Measurements from ENCODE around the gene CGGBP1. TPM values are rescaled to one million over a fixed set of nuclear protein-coding genes. Genes with fewer than 3 reads are reported as not detected.
A peak's percentile ranks its signal among the peaks of the same experiment; 100 is the strongest.

Gene CGGBP1
- total RNA-seq, 3 donors from 2014 or later: 47.8 to 78.1 (median 60.3) TPM

DNA sequence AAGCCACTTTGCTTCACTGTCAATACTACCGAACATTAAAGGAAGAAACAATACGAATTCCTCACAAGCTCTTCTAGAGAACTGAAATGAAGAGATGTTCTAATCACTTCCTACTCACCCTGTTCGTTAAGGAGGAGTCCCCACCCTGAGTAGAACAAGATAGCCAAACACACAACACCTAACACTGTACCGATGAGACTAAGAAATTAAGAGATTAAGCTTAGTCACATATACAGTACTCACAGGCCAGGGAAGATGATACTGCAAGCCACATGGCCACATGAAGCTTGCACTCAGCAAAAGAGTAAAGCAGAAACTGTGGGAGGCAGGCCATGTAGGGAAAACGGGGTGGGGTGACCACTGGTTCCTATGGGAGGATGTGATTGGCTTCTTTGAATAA, 48.0 kb downstream of the CGGBP1 start:
- intact Hi-C loops (cut with DNase I, micrococcal nuclease): no loop called here
- Histone ChIP-seq H3K4me1 (ENCODE audit: low read depth) (no peaks in the 10 kb centered on the region), H3K36me3 (ENCODE audit: low read depth) (no peaks in the 10 kb centered on the region), H3K4me3 (no peak overlapping the region), H3K9me3 (no peaks in the 10 kb centered on the region)
- TF ChIP-seq, protein P1, sequence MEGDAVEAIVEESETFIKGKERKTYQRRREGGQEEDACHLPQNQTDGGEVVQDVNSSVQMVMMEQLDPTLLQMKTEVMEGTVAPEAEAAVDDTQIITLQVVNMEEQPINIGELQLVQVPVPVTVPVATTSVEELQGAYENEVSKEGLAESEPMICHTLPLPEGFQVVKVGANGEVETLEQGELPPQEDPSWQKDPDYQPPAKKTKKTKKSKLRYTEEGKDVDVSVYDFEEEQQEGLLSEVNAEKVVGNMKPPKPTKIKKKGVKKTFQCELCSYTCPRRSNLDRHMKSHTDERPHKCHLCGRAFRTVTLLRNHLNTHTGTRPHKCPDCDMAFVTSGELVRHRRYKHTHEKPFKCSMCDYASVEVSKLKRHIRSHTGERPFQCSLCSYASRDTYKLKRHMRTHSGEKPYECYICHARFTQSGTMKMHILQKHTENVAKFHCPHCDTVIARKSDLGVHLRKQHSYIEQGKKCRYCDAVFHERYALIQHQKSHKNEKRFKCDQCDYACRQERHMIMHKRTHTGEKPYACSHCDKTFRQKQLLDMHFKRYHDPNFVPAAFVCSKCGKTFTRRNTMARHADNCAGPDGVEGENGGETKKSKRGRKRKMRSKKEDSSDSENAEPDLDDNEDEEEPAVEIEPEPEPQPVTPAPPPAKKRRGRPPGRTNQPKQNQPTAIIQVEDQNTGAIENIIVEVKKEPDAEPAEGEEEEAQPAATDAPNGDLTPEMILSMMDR (IDR thresholded peaks at IDR 0.05): no peak
- ATAC-seq (no peak), DNase-seq (no peak)

DNA sequence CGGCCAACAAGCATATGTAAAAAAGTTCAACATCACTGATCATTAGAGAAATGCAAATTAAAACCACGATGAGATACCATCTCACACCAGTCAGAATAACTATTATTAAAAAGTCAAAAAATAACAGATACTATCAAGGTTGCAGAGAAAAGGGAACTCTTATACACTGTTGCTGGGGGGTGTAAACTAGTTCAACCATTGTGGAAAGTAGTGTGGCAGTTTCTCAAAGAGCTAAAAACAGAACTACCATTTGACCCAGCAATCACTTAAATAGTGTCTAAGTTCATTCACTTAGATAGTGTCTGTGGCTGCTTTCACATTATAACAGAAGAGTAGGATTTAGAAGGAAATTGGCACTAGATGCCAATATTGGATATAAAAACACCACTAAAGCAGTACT, 49.7 kb downstream of the CGGBP1 start:
- Histone ChIP-seq H3K36me3 (ENCODE audit: low read depth) (no peaks in the 10 kb centered on the region), H3K4me3 (no peak overlapping the region), H3K4me1 (ENCODE audit: low read depth) (no peaks in the 10 kb centered on the region), H3K9me3 (no peaks in the 10 kb centered on the region)
- TF ChIP-seq, protein P1 (IDR thresholded peaks at IDR 0.05): no peak
- DNase-seq (no peak), ATAC-seq (no peak)
- intact Hi-C loops (cut with DNase I, micrococcal nuclease): no loop called here

DNA sequence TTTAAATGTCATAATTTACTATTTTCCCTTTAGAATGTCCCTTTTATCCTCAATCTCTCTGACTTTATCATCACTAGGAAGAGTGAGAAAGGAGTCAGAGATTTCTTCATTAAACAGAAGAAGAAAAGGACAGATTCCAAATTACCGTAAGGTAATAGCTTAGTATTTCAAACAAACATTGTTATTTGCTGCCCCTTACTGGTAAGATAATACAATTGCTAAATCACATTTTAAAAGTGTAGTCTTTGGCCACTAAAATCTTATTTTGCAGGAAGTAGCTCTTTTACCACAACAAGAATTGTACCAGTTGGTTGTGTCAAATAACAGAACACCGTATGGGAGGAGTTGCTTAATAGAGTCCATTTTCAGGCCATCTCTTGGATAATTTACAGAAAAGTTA, 53.7 kb downstream of the CGGBP1 start:
- Histone ChIP-seq H3K9me3 (no peaks in the 10 kb centered on the region), H3K36me3 (ENCODE audit: low read depth) (no peaks in the 10 kb centered on the region), H3K4me1 (ENCODE audit: low read depth) (no peaks in the 10 kb centered on the region), H3K4me3 (no peak overlapping the region)
- intact Hi-C loops (cut with DNase I, micrococcal nuclease): no loop called here
- ATAC-seq (no peak), DNase-seq (no peak)
- TF ChIP-seq, protein P1 (IDR thresholded peaks at IDR 0.05): no peak

DNA sequence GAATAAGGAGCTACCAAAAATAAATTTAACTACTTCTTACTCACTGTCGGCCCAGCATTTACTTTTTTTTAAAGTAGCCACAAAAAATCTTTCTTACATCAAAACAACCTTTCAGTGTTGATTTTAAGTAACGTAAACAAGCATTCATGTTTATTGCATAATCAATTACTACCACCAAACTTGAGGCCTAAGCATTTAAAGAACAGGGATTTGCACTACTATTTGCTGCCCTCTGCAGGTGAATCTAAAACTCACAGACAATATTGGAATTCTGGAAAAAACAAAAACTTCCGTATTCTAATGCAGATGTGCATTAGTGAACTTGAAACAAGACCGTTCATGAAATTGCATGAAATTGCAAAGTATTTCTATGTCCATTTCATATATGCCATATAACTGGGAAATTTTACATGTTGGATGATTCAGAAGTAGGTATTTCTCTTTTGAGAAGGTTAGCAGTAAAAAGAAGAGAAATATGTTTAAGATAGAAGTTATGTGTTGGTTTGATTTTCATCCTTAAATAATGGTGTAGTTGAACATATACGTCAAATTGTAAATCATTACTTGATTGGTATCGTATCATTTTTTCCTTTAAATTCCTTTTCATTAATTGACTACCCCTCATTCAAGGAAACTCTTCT, 55.6 kb downstream of the CGGBP1 start:
- no peaks in the 10 kb centered on the region for H3K9me3 ChIP-seq
- TF ChIP-seq, protein P1 (IDR thresholded peaks at IDR 0.05): peak; percentile 25
- H3K36me3 ChIP-seq (ENCODE audit: low read depth): no peaks in the 10 kb centered on the region
- ATAC-seq: peak; percentile 59
- intact Hi-C loops (cut with DNase I, micrococcal nuclease): no loop called here
- no peak overlapping the region for H3K4me3 ChIP-seq
- H3K4me1 ChIP-seq (ENCODE audit: low read depth): no peaks in the 10 kb centered on the region
- peak in 1 of 3 donors; percentile 65 for DNase-seq

DNA sequence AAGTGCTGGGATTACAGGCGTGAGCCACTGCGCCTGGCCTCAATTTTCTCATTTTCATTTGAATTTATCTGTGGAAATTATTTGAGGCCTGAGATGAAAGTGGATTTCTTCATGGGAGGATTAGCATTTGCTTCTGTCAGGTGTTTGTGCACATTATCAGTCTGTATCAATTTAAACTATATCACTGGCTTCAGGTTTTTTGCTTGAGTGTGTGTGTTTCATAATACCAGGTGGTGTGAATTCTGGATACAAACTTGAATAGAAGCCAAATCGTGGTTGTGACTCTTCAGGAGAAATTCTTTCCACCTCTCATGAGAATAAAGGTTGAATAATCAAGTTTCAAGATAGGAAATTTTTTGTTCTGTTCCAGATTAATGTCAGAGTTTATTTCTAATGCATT, 56.4 kb downstream of the CGGBP1 start:
- no peaks in the 10 kb centered on the region for H3K4me1 ChIP-seq (ENCODE audit: low read depth)
- no peaks in the 10 kb centered on the region for H3K36me3 ChIP-seq (ENCODE audit: low read depth)
- DNase-seq: no peak
- intact Hi-C loops (cut with DNase I, micrococcal nuclease): no loop called here
- H3K4me3 ChIP-seq: no peak overlapping the region
- no peak for ATAC-seq
- no peaks in the 10 kb centered on the region for H3K9me3 ChIP-seq
- TF ChIP-seq, protein P1 (IDR thresholded peaks at IDR 0.05): no peak

Other genes with a start within 250 kb of the CGGBP1 start
- 10 to 100 TPM; 13.1 to 20.8 (median 17.4) TPM for gene ZNF654, start 250 bp upstream of the CGGBP1 start, total RNA-seq
- gene C3orf38, start 91.0 kb upstream of the CGGBP1 start, total RNA-seq: 10 to 100 TPM; 18.3 to 25.4 (median 22.8) TPM

Measured in mucosa of descending colon (tissue), 3 donors.